Activated CD4-positive, alpha-beta T cell treated with anti-CD3 and anti-CD28 coated beads, Interleukin-2, amount 50 U/mL, for 48 hours (primary cell): ENCODE measurements around the gene TRPT1.
A peak's percentile ranks its signal among the peaks of the same experiment; 100 is the strongest.

ENCODE experiments used
- DNase-seq, 2 experiments: peaks; one replicate each; pipeline ENCODE4 v3.0.0-alpha.2; 2020

TRPT1 gene

GRCh38 chr11:64229090-64229743 lies 3.2 kb upstream of the TRPT1 start:
- DNase-seq = no peak

DNA sequence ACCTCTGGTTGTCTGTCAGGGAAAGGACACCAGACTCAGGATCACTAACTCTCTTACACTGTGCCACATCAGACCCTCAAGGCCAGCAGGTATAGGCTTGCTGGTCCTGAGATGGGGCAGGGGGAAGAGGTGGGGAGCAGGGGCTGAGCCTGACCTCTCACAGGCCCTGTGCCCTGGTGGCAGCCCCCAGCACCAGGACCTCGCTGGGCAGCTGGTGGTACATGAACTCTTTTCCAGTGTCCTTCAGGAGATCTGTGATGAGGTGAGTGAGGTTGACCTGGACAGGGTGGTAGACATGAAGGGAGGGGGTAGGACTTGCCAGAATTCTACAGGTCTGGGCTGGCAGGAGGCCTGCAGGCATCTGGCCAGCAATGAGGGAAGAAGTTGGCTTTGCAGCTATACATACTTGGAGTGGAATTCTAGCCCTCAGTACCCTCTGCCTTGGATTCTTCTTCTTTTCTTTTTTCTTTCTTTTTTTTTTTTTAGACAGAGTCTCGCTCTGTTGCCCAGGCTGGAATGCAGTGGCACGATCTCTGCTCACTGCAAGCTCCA lies 1.5 kb upstream of the TRPT1 start:
- no peak for DNase-seq

DNA sequence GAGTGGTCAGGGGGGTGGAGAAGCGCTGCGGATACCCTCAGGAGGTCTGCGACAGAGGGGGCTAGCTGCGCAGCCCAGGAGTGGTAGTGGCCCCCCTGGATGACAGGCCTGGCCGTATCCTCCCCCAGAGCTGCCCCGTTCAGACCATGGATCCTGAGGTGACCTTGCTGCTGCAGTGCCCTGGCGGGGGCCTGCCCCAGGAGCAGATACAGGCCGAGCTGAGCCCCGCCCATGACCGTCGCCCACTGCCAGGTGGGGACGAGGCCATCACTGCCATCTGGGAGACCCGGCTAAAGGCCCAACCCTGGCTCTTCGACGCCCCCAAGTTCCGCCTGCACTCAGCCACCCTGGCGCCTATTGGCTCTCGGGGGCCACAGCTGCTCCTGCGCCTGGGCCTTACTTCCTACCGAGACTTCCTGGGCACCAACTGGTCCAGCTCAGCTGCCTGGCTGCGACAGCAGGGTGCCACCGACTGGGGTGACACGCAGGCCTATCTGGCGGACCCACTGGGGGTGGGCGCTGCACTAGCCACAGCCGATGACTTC lies 593 bp upstream of the TRPT1 start:
- DNase-seq = peak; percentile 69 to 78

- DNase-seq = no peak
Measured at GRCh38 chr11:64224891-64225607, 937 bp downstream of the TRPT1 start.

- DNase-seq = no peak
Measured at GRCh38 chr11:64224151-64224890, 1.7 kb downstream of the TRPT1 start.

- DNase-seq = no peak
Measured at GRCh38 chr11:64223001-64223651, 2.9 kb downstream of the TRPT1 start.

DNA sequence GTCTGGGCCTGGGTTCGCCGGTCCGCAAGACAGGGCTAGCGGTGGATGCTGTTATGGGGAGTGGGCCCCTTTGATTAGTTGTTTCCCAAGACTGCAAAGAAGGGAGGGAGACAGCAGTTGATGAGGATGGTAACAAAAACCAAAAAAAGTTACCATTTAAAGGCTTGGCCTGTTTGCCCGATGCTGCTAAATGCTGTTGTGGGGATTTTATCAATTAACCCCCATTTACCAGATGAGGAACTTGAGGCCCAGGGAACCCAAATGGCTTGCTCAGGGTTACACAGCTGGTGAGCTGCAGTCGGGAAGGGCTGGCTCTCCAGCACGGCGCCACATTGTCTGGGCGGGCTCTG lies 3.4 kb downstream of the TRPT1 start:
- no peak for DNase-seq

GRCh38 chr11:64220798-64221197 lies 5.2 kb downstream of the TRPT1 start:
- no peak for DNase-seq

DNA sequence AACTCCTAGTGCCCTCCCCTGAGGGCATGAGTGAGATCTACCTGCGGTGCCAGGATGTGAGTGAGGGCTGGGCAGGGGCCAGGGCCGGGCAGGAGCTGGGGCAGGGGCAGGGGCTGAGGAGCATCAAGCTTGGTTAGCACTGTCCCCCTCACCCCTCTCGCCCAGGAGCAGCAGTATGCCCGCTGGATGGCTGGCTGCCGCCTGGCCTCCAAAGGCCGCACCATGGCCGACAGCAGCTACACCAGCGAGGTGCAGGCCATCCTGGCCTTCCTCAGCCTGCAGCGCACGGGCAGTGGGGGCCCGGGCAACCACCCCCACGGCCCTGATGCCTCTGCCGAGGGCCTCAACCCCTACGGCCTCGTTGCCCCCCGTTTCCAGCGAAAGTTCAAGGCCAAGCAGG lies 5.7 kb downstream of the TRPT1 start:
- no peak for DNase-seq

DNA sequence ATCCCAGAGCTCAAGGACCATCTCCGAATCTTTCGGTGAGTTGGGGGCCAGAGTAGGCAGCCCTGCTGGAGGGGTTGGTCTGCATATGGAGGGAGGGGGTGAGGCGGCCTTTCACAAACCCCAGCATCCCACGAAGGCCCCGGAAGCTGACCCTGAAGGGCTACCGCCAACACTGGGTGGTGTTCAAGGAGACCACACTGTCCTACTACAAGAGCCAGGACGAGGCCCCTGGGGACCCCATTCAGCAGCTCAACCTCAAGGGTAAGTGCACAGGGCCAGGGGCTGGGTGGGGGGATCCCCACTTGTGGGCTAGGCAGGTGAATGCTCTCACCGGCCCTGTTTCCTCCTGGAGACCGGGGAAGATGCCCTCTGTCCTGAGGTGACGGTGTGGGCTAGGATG lies 6.2 kb downstream of the TRPT1 start:
- no peak for DNase-seq

GRCh38 chr11:64219354-64219684 lies 6.7 kb downstream of the TRPT1 start:
- DNase-seq = no peak

GRCh38 chr11:64218628-64219353 lies 7.2 kb downstream of the TRPT1 start:
- no peak for DNase-seq

DNA sequence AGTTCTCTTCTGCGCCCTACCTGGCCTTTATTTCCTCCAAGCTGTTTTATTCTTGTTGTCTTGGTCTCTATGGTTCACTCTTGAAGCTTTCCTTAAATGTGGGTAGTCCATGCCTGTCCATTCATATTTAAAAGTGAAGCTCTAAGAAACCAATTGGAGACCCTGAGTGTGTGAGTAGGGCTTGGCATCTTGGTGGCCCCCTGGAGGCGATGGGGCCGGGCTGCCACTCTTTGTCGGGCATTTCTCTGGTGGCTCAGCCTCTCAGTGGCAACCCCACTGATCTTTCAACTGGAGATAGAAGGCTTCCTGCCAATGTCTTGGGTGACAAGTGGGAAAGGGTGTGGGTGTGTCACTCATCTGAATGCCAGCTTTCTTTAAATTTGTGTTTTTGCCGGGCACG lies 9.1 kb downstream of the TRPT1 start:
- DNase-seq = no peak

DNA sequence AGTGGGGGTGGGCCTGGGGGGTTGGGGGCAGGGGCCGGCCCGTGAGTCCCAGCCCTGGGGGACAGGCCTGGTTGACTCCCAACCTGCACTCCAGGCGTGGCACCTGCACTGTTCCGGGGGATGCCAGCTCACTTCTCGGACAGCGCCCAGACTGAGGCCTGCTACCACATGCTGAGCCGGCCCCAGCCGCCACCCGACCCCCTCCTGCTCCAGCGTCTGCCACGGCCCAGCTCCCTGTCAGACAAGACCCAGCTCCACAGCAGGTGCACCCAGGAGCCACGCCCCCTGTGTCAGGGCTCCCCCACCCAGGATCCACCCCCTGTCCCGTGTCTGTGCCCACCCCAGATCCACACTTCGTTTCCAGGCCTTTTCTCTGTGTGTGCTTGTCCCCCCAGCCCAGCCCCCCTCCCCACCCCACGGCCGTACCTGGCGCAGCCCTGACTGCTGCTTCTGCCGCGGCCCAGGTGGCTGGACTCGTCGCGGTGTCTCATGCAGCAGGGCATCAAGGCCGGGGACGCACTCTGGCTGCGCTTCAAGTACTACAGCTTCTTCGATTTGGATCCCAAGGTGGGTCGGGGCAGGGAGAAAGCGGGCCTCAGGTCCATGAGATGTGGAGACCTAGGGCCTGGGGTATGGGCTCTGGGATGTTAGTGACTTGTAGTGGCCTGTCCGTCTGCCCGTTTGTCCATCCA lies 14.7 kb downstream of the TRPT1 start:
- DNase-seq = no peak

DNA sequence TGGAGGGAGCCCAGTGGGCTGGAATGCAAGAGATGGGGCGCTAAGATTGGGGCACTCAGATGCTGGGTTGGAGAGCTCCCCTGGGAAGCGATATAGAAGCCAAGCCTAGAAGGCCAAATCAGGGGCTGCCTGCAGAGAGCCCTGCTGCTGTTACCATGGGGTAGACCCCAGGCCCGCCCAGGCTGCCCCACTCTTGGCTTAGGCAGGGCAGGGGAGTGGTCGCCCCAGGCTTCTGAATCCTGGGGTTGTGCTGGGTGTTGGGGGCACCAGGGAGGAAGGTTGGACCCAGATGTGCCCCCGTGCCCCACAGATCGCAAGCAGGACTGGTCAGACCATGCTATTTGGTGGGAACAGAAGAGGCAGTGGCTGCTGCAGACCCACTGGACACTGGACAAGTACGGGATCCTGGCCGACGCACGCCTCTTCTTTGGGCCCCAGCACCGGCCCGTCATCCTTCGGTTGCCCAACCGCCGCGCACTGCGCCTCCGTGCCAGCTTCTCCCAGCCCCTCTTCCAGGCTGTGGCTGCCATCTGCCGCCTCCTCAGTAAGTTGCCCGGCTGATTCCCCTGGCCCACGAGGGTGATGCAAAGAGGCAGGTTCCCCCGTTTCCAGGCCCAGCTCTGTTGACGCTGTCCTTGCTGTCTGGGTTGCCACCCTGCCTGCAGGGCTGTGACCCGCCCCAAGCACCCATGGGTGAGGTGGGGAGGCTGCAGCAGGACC lies 15.5 kb downstream of the TRPT1 start:
- no peak for DNase-seq

GRCh38 chr11:64209563-64209843 lies 16.5 kb downstream of the TRPT1 start:
- DNase-seq = no peak

GRCh38 chr11:64208796-64209562 lies 17.0 kb downstream of the TRPT1 start:
- DNase-seq = no peak

- DNase-seq = no peak
Measured at GRCh38 chr11:64208086-64208795, 17.7 kb downstream of the TRPT1 start.

- peak; percentile 84 to 88 for DNase-seq
Measured at GRCh38 chr11:64207256-64208085, 18.5 kb downstream of the TRPT1 start.
